ENCODE measurements around the gene CELF4. TPM values are rescaled to one million over a fixed set of nuclear protein-coding genes. Genes with fewer than 3 reads are reported as not detected.

Gene CELF4
- total RNA-seq, 4 donors from 2014 or later, result not detected

DNA sequence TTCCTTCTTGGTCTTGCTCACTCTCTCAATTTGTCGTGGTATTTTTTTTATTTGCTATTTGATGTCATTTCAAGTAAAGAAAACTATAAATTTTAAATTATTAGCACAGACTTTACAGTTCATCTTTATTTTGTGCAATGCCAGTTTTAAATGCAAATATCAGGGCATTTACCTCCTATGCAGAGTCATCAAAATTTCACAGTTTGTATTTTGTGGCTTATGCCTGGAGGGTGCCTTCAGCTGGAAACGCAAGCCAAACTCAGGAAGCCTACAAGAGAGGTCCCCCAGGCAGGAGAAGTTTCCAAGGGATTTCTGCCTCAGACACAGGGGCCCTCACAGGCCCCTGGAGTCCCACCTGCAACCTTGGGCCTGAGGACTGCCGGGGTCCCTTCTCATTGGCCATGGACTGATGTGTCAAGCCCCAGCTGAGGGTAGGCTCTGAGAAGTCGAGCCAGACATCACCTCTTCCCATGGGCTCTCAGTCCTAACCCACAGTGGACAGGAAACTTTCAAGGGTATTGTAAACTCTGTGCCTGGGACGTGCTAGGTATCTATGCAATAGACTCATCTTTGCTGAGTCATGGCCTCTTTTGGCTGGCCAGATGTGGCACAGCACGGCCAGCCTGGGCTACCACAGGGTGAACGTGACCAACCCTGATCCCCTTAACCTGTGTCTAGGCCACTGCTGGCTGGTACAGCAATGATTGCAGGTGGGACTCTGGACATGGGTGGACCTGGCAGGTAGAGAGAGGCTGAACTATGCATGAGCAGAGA, 236.5 kb downstream of the CELF4 start:
- H3K27me3 ChIP-seq, result no peaks in the 10 kb centered on the region
- no peaks in the 10 kb centered on the region for H3K9me3 ChIP-seq
- H3K36me3 ChIP-seq, result no peaks in the 10 kb centered on the region
- no peak for DNase-seq (ENCODE audit: low spot score in 2 of 2)
- TF ChIP-seq POLR2A (IDR thresholded peaks at IDR 0.05) (no peak), EP300 (IDR thresholded peaks at IDR 0.05) (no peak)
- TF ChIP-seq, protein P1, sequence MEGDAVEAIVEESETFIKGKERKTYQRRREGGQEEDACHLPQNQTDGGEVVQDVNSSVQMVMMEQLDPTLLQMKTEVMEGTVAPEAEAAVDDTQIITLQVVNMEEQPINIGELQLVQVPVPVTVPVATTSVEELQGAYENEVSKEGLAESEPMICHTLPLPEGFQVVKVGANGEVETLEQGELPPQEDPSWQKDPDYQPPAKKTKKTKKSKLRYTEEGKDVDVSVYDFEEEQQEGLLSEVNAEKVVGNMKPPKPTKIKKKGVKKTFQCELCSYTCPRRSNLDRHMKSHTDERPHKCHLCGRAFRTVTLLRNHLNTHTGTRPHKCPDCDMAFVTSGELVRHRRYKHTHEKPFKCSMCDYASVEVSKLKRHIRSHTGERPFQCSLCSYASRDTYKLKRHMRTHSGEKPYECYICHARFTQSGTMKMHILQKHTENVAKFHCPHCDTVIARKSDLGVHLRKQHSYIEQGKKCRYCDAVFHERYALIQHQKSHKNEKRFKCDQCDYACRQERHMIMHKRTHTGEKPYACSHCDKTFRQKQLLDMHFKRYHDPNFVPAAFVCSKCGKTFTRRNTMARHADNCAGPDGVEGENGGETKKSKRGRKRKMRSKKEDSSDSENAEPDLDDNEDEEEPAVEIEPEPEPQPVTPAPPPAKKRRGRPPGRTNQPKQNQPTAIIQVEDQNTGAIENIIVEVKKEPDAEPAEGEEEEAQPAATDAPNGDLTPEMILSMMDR (IDR thresholded peaks at IDR 0.05), result no peak
- no peaks in the 10 kb centered on the region for H3K4me1 ChIP-seq
- WGBS, 2 donors, result 75 to 81% methylated on average over 6 to 7 of the region's 7 CpGs
- H3K4me3 ChIP-seq, result no peak overlapping the region
- no peak overlapping the region for H3K27ac ChIP-seq

DNA sequence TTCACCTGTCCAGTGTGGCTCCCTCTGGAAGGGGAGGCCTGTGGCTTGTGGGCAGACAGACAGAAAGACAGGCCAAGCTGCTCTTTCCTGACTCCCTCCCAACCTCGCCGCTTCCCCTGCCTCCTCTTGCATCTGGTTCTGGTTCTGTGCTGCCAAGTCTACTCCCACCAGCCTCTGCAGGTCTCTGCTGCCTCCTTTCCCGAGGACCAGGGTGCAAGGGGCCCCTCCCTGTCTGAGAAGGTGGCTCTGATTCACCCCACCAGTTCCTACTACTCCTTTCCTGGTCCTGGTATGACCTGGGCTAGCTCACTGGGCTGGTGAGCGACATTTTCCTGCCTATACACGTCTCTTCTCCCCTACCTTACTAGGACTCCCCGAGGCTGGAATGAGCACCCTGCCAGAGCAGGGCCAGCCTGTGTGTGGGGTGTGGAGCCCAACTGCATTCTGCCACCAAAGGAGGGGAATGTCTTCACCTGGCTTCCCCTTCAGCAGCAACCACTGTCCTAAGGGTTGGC, 238.5 kb downstream of the CELF4 start:
- WGBS, 2 donors, result 64 to 71% methylated on average over 6 of the region's 6 CpGs
- H3K27ac ChIP-seq, result no peak overlapping the region
- H3K27me3 ChIP-seq, result no peaks in the 10 kb centered on the region

DNA sequence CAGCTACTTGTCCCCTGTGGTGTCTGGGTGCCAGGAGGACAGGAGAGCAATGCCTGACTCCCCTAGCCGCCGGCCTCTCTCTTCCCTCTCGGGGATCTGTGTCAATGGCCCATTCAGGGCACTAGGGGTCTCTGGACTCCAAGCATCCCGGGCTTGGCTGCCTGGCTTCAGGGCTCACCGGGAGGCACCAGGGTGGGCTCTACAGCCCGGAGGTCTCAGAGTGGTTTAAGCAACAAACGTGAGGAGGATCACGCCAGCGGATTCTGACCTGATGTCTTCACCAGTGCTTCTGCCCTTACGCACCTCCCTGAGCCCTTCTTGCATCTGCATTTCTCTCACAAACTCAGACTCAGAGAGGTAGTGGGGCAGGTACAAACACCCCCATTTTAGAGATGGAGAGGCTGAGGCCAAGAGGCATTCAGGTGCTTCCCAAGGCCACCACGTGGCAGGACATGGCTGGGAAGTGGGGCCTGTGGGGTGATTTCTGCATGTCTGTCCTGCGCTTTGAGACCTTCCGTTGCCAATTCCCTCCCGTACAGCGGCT, 243.0 kb downstream of the CELF4 start:
- no peaks in the 10 kb centered on the region for H3K4me1 ChIP-seq
- TF ChIP-seq EP300 (IDR thresholded peaks at IDR 0.05) (no peak), POLR2A (IDR thresholded peaks at IDR 0.05) (no peak)
- TF ChIP-seq, protein P1 (IDR thresholded peaks at IDR 0.05), result peak; percentile 41 to 61 (median 48)
- no peak overlapping the region for H3K27ac ChIP-seq
- no peaks in the 10 kb centered on the region for H3K36me3 ChIP-seq
- no peaks in the 10 kb centered on the region for H3K9me3 ChIP-seq
- no peaks in the 10 kb centered on the region for H3K27me3 ChIP-seq
- DNase-seq (ENCODE audit: low spot score in 2 of 2), result peak in 1 of 2 donors; percentile 7
- 47 to 63% methylated on average over 7 to 12 of the region's 15 CpGs for WGBS, 2 donors
- no peak overlapping the region for H3K4me3 ChIP-seq

More for the DNA sequence above, 238.5 kb downstream of the CELF4 start:
- H3K4me1 ChIP-seq, result no peaks in the 10 kb centered on the region
- H3K9me3 ChIP-seq, result no peaks in the 10 kb centered on the region
- TF ChIP-seq, protein P1 (IDR thresholded peaks at IDR 0.05), result no peak
- TF ChIP-seq POLR2A (IDR thresholded peaks at IDR 0.05) (no peak), EP300 (IDR thresholded peaks at IDR 0.05) (no peak)
- DNase-seq (ENCODE audit: low spot score in 2 of 2), result no peak
- H3K36me3 ChIP-seq, result no peaks in the 10 kb centered on the region
- no peak overlapping the region for H3K4me3 ChIP-seq

DNA sequence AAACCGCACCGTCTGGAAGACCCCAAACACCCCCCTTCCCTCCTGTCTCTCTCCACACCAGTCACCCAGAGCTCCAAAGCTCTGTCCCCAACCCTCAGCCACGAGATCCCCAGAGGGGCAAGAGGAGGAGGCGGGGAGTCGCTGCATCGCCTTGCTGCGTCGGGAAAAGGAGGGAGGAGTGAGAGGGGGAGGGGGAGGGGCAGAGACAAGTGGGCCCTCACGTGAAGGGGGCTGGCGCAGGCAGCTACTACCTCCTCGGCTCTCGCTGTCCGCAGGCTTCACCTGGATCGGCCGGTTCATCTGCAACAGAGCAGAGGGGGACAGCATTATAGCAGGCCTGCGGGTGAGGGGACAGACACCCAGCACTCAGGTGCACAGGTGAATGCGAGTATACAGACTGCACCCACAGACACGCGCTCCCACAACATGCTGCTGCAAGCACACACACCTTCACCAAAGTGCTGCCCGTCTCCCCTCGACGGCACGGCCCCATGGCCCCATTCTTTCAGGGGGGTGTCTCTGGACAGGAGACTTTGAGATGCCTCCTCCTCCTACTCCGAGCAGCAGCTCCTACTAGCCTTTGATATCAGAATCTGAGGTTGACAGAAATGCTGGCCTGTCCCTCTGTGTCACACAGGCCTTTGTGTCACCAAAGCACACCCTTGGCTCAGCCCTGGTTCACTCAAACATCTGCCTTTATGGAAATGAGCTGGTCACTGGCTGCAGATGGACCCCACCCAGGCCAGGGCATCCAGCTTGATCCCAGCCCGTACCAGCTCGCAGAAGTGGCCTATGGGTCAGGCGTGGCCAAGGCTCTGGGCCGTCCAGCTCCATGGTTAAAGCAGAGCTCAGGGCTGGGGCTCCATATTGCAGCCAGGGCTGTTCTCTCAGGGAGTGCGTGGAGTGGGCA, 243.8 kb downstream of the CELF4 start:
- TF ChIP-seq, protein P1 (IDR thresholded peaks at IDR 0.05), result no peak
- no peak for TF ChIP-seq EP300 (IDR thresholded peaks at IDR 0.05)
- no peak for TF ChIP-seq POLR2A (IDR thresholded peaks at IDR 0.05)
- no peaks in the 10 kb centered on the region for H3K27me3 ChIP-seq
- H3K27ac ChIP-seq, result no peak overlapping the region
- H3K4me1 ChIP-seq, result no peaks in the 10 kb centered on the region
- H3K4me3 ChIP-seq, result no peak overlapping the region
- H3K9me3 ChIP-seq, result no peaks in the 10 kb centered on the region
- no peaks in the 10 kb centered on the region for H3K36me3 ChIP-seq
- DNase-seq (ENCODE audit: low spot score in 2 of 2), result no peak
- 66 to 77% methylated on average over 18 to 28 of the region's 29 CpGs for WGBS, 2 donors
